ENCODE measurements around the gene CFAP61.

- no peak for TF ChIP-seq CTCF (conservative IDR thresholded peaks at IDR 0.05; ENCODE audit: low read depth in 2 of 2)
- no peak for TF ChIP-seq CREB1 (CRISPR knock-in tag; IDR thresholded peaks at IDR 0.05; ENCODE audit: low read depth)
- no peak for TF ChIP-seq EZH2 (IDR thresholded peaks at IDR 0.05; ENCODE audit: low read depth, unreplicated experiment)
- no peak for TF ChIP-seq ZNF114 (CRISPR knock-in tag; IDR thresholded peaks at IDR 0.05)
- TF ChIP-seq EZH2phosphoT487 (IDR thresholded peaks at IDR 0.05; ENCODE audit: unreplicated experiment) = no peak
Measured at GRCh38 chr20:20331817-20332216, 279.5 kb downstream of the CFAP61 start.

All from GM23338 (cell line).